K562 (cell line): ENCODE data around the gene KATNAL1. TPM values are rescaled to one million over a fixed set of nuclear protein-coding genes. Genes with fewer than 3 reads are reported as not detected.
A peak's percentile ranks its signal among the peaks of the same experiment; 100 is the strongest.

Source experiments
- ATAC-seq: fragments of 200-7000 bp; cut with Tn5 transposase; 3 replicates; pipeline ENCODE4 v1.9.1; 2020; ENCODE audit warnings: moderate library complexity
- BruUV-seq: library from RNA; stranded (reverse); fragments of 400-500 nt; replicated peaks from 2 replicates; lab custom pipeline; 2021; lab: Mats Ljungman, UMichigan
- CTCF ChIA-PET: fragments of 300-600 bp; formaldehyde crosslinking; extraction: SDS; loops from one replicate; lab custom pipeline; 2021; ENCODE audit warnings: low intra/inter-chr PET ratio; lab: Yijun Ruan, JAX
- POLR2A ChIA-PET: fragments of 300-600, 350-650 bp; sonication (Branson Sonifier 250); formaldehyde crosslinking; extraction: SDS; loops from one replicate; lab custom pipeline; 2021; ENCODE audit warnings: antibody characterized with exemption, inconsistent platforms; lab: Yijun Ruan, JAX
- DNase-seq, 4 experiments: peaks; one replicate each; pipeline versions ENCODE4 v3.0.0 to v3.0.0-alpha.2; 2011 to 2018; ENCODE audit warnings: low spot score in 3 of 4, mixed read lengths in 3 of 4; ENCODE audit errors: extremely low read depth in 1 of 4
- FAIRE-seq: peaks from 2 replicates; lab custom pipeline; 2011; peaks lifted over from hg19 to GRCh38; lab: Jason Lieb, UNC
- H2AFZ ChIP-seq: 2 replicates; pipeline ENCODE4 v1.6.0; 2011; ENCODE audit warnings: low read depth, low read length, control low read depth, inconsistent platforms
- H3K27ac ChIP-seq: fragments of 200-600 bp; 3 replicates; pipeline ENCODE4 v1.8.0; 2011; ENCODE audit warnings: low read depth, mild to moderate bottlenecking, control low read depth, inconsistent platforms, low read length, moderate library complexity, mixed read lengths; ENCODE audit errors: extremely low read depth
- H3K27me3 ChIP-seq, 2 experiments: fragments of 300-600 bp in 1 of 2; 2 replicates in 1 of 2; 3 replicates in 1 of 2; pipeline versions ENCODE4 v1.6.0 to v1.8.0; 2011; ENCODE audit warnings: inconsistent platforms in 2 of 2, low read length in 2 of 2, mild to moderate bottlenecking in 1 of 2, mixed read lengths in 1 of 2, moderate library complexity in 1 of 2; ENCODE audit not compliant: control insufficient read depth in 2 of 2, insufficient read depth in 2 of 2
- H3K36me3 ChIP-seq: fragments of 300-600 bp; 3 replicates; pipeline ENCODE4 v1.8.0; 2011; ENCODE audit warnings: mild to moderate bottlenecking, low read length, inconsistent platforms; ENCODE audit not compliant: control insufficient read depth, insufficient read depth
- H3K4me1 ChIP-seq, 2 experiments: fragments of 200-600 bp in 1 of 2; replicated peaks in 1 of 2; 2 replicates in 1 of 2; 3 replicates in 1 of 2; pipeline versions ENCODE4 v1.5.1 to v1.8.0; 2011; ENCODE audit warnings: inconsistent platforms in 2 of 2, low read length in 2 of 2, mild to moderate bottlenecking in 1 of 2, mixed read lengths in 1 of 2, moderate library complexity in 1 of 2; ENCODE audit not compliant: control insufficient read depth in 2 of 2, insufficient read depth in 2 of 2
- H3K4me2 ChIP-seq: 2 replicates; pipeline ENCODE4 v1.6.1; 2011; ENCODE audit warnings: low read length, control low read depth, inconsistent platforms, mixed read lengths; ENCODE audit not compliant: insufficient read depth
- H3K4me3 ChIP-seq: fragments of 200-600 bp; sonication (generic), shearing (Covaris generic); 2 replicates; pipeline ENCODE4 v1.5.1; 2016; ENCODE audit warnings: control low read depth, inconsistent platforms
- H3K79me2 ChIP-seq: fragments of 200-600 bp; 3 replicates; pipeline ENCODE4 v1.8.0; 2011; ENCODE audit warnings: low read length, inconsistent platforms; ENCODE audit not compliant: control insufficient read depth, insufficient read depth
- H3K9ac ChIP-seq, 2 experiments: 2 replicates each; pipeline versions ENCODE4 v1.6.0 to v1.6.1; 2011; ENCODE audit warnings: low read depth in 2 of 2, low read length in 2 of 2, control low read depth in 1 of 2, inconsistent platforms in 1 of 2, mild to moderate bottlenecking in 1 of 2, mixed read lengths in 1 of 2; ENCODE audit not compliant: insufficient read depth in 1 of 2
- H3K9me1 ChIP-seq: one replicate; pipeline ENCODE4 v1.6.0; 2011; ENCODE audit warnings: inconsistent platforms, mild to moderate bottlenecking, low read length, moderate library complexity; ENCODE audit not compliant: control insufficient read depth, insufficient read depth
- H3K9me3 ChIP-seq: replicated peaks from 2 replicates; pipeline ENCODE4 v1.5.1; 2011; ENCODE audit warnings: low read depth, low read length, inconsistent platforms; ENCODE audit not compliant: control insufficient read depth, insufficient read depth
- H4K20me1 ChIP-seq: replicated peaks from 2 replicates; pipeline ENCODE4 v1.6.1; 2011; ENCODE audit warnings: low read length, inconsistent platforms, mixed read lengths; ENCODE audit not compliant: control insufficient read depth, insufficient read depth
- ATF3 ChIP-seq, 2 experiments: fragments of 450-650 bp in 1 of 2; sonication (generic) in 1 of 2; formaldehyde crosslinking in 1 of 2; IDR thresholded peaks in 1 of 2; conservative IDR thresholded peaks in 1 of 2; 2 replicates each; pipeline versions ENCODE4 v1.6.1 to v1.8.1; 2016 to 2023; ENCODE audit warnings: mild to moderate bottlenecking in 2 of 2, moderate library complexity in 2 of 2, inconsistent platforms in 1 of 2, missing genetic modification reagents in 1 of 2
- ZNF695 ChIP-seq: fragments of 450-650 bp; formaldehyde crosslinking; IDR thresholded peaks from 2 replicates; pipeline ENCODE4 v1.4.0; 2020; ENCODE audit warnings: mild to moderate bottlenecking, moderate library complexity
- WGBS: fragments of 100-300 bp; shearing (Covaris generic); methylation state at CpG from one replicate; pipeline ENCODE4 v1.1.6; 2016; ENCODE audit warnings: low coverage, mixed read lengths; ENCODE audit not compliant: insufficient coverage; ENCODE audit errors: missing lambda C conversion rate; 5-methylcytosine and 5-hydroxymethylcytosine counted together
- in situ Hi-C: fragments of 300-500 bp; cut with MboI; formaldehyde crosslinking; loops from 4 replicates; pipeline ENCODE4 v1.15.0; 2018; ENCODE audit warnings: inconsistent platforms, mixed read lengths
- intact Hi-C: fragments of 100-400 bp; cut with micrococcal nuclease; formaldehyde crosslinking; loops from 2 replicates; pipeline ENCODE4 v1.14.2; 2022
- polyA plus RNA-seq, 8 experiments: library from polyadenylated mRNA; depleted of rRNA in 4 of 8; stranded (reverse) in 5 of 8; unstranded in 3 of 8; fragments of >200 nt; fragmentation: Nextera tagmentation in 2 of 8; fragmentation: Illumina TruSeq in 1 of 8; extraction: Ambion mirVana in 2 of 8; extraction: Trizol in 1 of 8; gene quantifications; 2 replicates each; pipeline versions ENCODE4 v1.2.1 to v1.2.3, GENCODE V29; 2011 to 2014; ENCODE audit warnings: inconsistent platforms in 1 of 8, missing spikeins in 1 of 8
- total RNA-seq, 7 experiments: library from RNA; depleted of rRNA in 6 of 7; stranded (reverse); fragments of >200 nt in 6 of 7; fragmentation: Illumina TruSeq in 2 of 7; extraction: Trizol in 2 of 7; gene quantifications; 2 replicates each; pipeline versions ENCODE4 v1.2.1 to v1.2.3, GENCODE V29; 2011 to 2021; ENCODE audit warnings: low replicate concordance in 1 of 7

The KATNAL1 gene
- total and polyA plus RNA-seq, 9 of the 15 experiments (the other 6 are each of a cell fraction or from before 2014, with no cell fraction given): 2.5 to 8.2 (median 5.5) TPM

- no peak overlapping the region for H3K9ac ChIP-seq
- H3K9me3 ChIP-seq: no peaks in the 10 kb centered on the region
- H4K20me1 ChIP-seq: no peaks in the 10 kb centered on the region
- FAIRE-seq: no peak
- ATAC-seq: no peak
- H3K27ac ChIP-seq: no peak overlapping the region
- H3K36me3 ChIP-seq: no peaks in the 10 kb centered on the region
- H3K4me1 ChIP-seq: peaks cover 25 to 43% of the 10 kb centered on the region in 2 experiments; a peak in 4 of 5 replicates
- in situ Hi-C loops: loop anchor here (25.0 kb wide), 1 partner anchor 201 kb away; no protein-coding TSS in a partner anchor
- no peak overlapping the region for H3K4me2 ChIP-seq
- TF ChIP-seq ATF3 (IDR thresholded peaks at IDR 0.05): peak; percentile 36
- no peak for TF ChIP-seq ATF3 (CRISPR knock-in tag; conservative IDR thresholded peaks at IDR 0.05)
- no peak for TF ChIP-seq ZNF695 (CRISPR knock-in tag)
- TF ChIP-seq, all 486 proteins: peak for 1
- 53% methylated on average over 6 of the region's 6 CpGs for WGBS
- Histone ChIP-seq H3K9me1 (no peaks in the 10 kb centered on the region), H3K27me3 (no peaks in the 10 kb centered on the region), H2AFZ (no peak overlapping the region), H3K4me3 (no peak overlapping the region), H3K79me2 (no peaks in the 10 kb centered on the region)
- intact Hi-C loops: loop anchor here (5.0 kb wide), 1 partner anchor 206 kb away; no protein-coding TSS in a partner anchor
- BruUV-seq: no TSS peak
- POLR2A ChIA-PET: no interaction called here
- CTCF ChIA-PET: no interaction called here
- peak in 1 of 4 experiments; percentile 18 for DNase-seq
Measured at GRCh38 chr13:30338331-30338851, 31.0 kb upstream of the KATNAL1 start.
